ENCODE measurements around the gene BEX3. TPM values are rescaled to one million over a fixed set of nuclear protein-coding genes. Genes with fewer than 3 reads are reported as not detected.

Gene BEX3
- 1,498 and 1,502 TPM in 2 replicates for total RNA-seq
- polyA plus RNA-seq: 2,140 and 2,284 TPM in 2 replicates

DNA sequence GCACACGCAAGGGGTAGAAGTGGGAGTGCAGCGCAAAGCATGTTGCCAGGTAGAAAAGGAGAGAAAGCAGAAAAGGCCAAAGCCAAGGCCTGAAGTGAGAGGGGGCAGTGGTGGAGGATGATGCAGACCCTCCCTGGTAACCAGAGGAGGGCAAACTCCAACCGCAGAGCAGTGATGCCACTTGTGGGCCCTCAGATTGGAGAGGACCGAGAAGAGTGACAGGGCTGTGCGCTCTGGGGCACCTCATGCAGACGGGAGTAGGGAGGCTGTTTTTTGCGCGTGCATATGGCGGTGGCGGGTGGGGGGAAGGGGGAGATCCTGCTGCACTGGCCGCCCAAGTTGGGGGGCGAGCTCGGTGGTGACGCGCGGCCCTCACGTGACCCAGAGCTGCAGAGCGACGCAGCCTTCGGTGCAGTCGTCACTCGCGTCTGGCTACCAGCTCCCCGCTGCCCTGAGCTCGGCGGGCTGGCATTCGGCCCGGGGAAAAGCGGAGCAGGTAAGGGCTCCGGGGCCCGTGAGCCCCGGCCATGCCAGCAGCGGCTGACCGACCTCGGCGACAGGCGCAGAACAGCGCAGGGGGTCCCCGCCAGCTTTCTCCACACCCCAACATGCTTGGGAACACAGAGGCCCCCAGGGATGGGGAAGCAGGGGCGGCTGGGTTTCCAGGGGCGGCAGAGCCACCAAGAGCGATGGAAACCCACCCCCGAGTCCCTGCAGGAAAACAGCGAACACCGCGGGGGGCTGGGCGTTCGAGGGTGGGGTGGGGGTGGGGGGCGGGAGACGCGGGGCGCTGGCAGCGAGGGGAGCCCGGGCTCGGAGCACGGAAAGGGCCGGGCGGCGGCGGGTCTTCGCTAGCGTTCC is at the start of gene BEX3:
TSS of gene BEX3 (plus strand) at position 421 of the 861 bp plus-strand sequence. CDS start 984 bp downstream, outside the sequence.
- DNase-seq (ENCODE audit: low read depth in 1 of 2, low spot score in 1 of 2): peak; percentile 77 to 86
- TF ChIP-seq CTCF (IDR thresholded peaks at IDR 0.05; ENCODE audit: low read depth, low read length): no peak
- H3K4me1 ChIP-seq (ENCODE audit: low read depth): peaks cover 5% of the 10 kb centered on the region

GRCh38 chrX:103329991-103330390 is 46.3 kb upstream of the BEX3 start, which contains the start of gene TCEAL7:
Gene TCEAL7, plus strand, starts transcription at chrX:103330239. Its CDS starts 1,165 bp downstream, at chrX:103331404.
- Histone ChIP-seq H3K4me1 (ENCODE audit: low read depth) (no peaks in the 10 kb centered on the region), H3K27me3 (no peaks in the 10 kb centered on the region), H3K9me3 (ENCODE audit: low read depth) (no peaks in the 10 kb centered on the region), H3K36me3 (no peaks in the 10 kb centered on the region), H3K27ac (no peak within 1 kb of the TSS), H3K4me3 (no peak within 1 kb of the TSS)
- no peak for TF ChIP-seq CTCF (IDR thresholded peaks at IDR 0.05; ENCODE audit: low read depth, low read length)
- peak in 1 of 2 donors; percentile 49 for DNase-seq (ENCODE audit: low read depth in 1 of 2, low spot score in 1 of 2)

More for the DNA sequence above, at the start of gene BEX3:
- no peaks in the 10 kb centered on the region for H3K9me3 ChIP-seq (ENCODE audit: low read depth)
- H3K27me3 ChIP-seq: no peaks in the 10 kb centered on the region
- H3K4me3 ChIP-seq: peak within 1 kb of the TSS; percentile 80
- H3K27ac ChIP-seq: peak within 1 kb of the TSS; percentile 98
- peaks cover 5% of the 10 kb centered on the region for H3K36me3 ChIP-seq

GRCh38 chrX:103330681-103331288 is 45.6 kb upstream of the BEX3 start:
- H3K27me3 ChIP-seq: no peaks in the 10 kb centered on the region
- peak; percentile 16 to 20 for DNase-seq (ENCODE audit: low read depth in 1 of 2, low spot score in 1 of 2)

GRCh38 chrX:103338663-103339062 is 37.7 kb upstream of the BEX3 start:
- Histone ChIP-seq H3K4me3 (no peak overlapping the region), H3K36me3 (no peaks in the 10 kb centered on the region), H3K27ac (no peak overlapping the region), H3K27me3 (no peaks in the 10 kb centered on the region), H3K4me1 (ENCODE audit: low read depth) (no peaks in the 10 kb centered on the region), H3K9me3 (ENCODE audit: low read depth) (no peaks in the 10 kb centered on the region)
- no peak for TF ChIP-seq CTCF (IDR thresholded peaks at IDR 0.05; ENCODE audit: low read depth, low read length)
- DNase-seq (ENCODE audit: low read depth in 1 of 2, low spot score in 1 of 2): no peak

More at GRCh38 chrX:103330681-103331288, 45.6 kb upstream of the BEX3 start:
- H3K4me1 ChIP-seq (ENCODE audit: low read depth): no peaks in the 10 kb centered on the region
- H3K27ac ChIP-seq: no peak overlapping the region
- H3K9me3 ChIP-seq (ENCODE audit: low read depth): no peaks in the 10 kb centered on the region
- TF ChIP-seq CTCF (IDR thresholded peaks at IDR 0.05; ENCODE audit: low read depth, low read length): no peak
- H3K4me3 ChIP-seq: no peak overlapping the region
- H3K36me3 ChIP-seq: no peaks in the 10 kb centered on the region

GRCh38 chrX:103343105-103343504 is 33.2 kb upstream of the BEX3 start:
- H3K27me3 ChIP-seq: no peaks in the 10 kb centered on the region
- H3K27ac ChIP-seq: no peak overlapping the region
- DNase-seq (ENCODE audit: low read depth in 1 of 2, low spot score in 1 of 2): peak; percentile 57 to 69
- H3K4me3 ChIP-seq: no peak overlapping the region
- no peaks in the 10 kb centered on the region for H3K4me1 ChIP-seq (ENCODE audit: low read depth)
- no peaks in the 10 kb centered on the region for H3K36me3 ChIP-seq
- peak; percentile 65 for TF ChIP-seq CTCF (IDR thresholded peaks at IDR 0.05; ENCODE audit: low read depth, low read length)
- H3K9me3 ChIP-seq (ENCODE audit: low read depth): no peaks in the 10 kb centered on the region
